ENCODE data around the gene CABLES2. TPM values are rescaled to one million over a fixed set of nuclear protein-coding genes. Genes with fewer than 3 reads are reported as not detected.

The CABLES2 gene
- polyA plus RNA-seq, 2 of the 4 experiments (the other 2 are of a cell fraction): 3.9 to 7.7 TPM

DNA sequence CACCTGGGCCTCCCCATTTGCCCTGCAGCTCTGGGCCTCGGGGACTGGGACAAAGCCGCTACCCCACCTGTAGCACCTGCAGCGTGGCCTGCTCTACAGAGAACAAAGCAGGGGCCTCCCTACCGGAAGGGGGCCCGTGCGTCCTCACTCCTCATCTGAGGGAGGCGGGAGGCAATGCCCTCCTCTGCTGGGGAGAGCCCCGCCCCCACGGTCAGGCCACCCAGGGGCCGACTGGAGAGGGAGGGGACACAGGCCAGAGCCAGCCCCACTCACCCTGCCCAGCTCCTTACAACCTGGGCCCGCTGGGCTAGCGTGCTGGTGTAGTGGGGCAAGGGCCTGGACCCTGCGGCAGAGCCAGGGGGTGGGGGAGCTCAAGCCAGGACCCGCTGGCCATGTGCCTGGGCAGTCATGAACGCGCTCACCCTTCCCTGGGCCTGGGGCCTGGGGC lies 48.0 kb downstream of the CABLES2 start (continued):
- no peak for TF ChIP-seq EHMT2 (IDR thresholded peaks at IDR 0.05; ENCODE audit: low read depth)
- TF ChIP-seq ESRRA (IDR thresholded peaks at IDR 0.05; ENCODE audit: borderline replicate concordance, low read length): no peak
- peak; percentile 74; the same call in 1 of the 2 replicates for TF ChIP-seq EHF (CRISPR knock-in tag; IDR thresholded peaks at IDR 0.05)
- TF ChIP-seq, protein P1, sequence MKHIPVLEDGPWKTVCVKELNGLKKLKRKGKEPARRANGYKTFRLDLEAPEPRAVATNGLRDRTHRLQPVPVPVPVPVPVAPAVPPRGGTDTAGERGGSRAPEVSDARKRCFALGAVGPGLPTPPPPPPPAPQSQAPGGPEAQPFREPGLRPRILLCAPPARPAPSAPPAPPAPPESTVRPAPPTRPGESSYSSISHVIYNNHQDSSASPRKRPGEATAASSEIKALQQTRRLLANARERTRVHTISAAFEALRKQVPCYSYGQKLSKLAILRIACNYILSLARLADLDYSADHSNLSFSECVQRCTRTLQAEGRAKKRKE (CRISPR knock-in tag; IDR thresholded peaks at IDR 0.05; ENCODE audit: low read depth): peak; percentile 27; the same call in 1 of the 2 replicates
- no peak for TF ChIP-seq CHD2 (IDR thresholded peaks at IDR 0.05; ENCODE audit: low read length, partially characterized antibody)
- no peak for TF ChIP-seq TFCP2L1 (CRISPR knock-in tag; IDR thresholded peaks at IDR 0.05)
- no peak for TF ChIP-seq MAZ (IDR thresholded peaks at IDR 0.05; ENCODE audit: borderline replicate concordance, low read depth, low read length)
- TF ChIP-seq, protein P2, sequence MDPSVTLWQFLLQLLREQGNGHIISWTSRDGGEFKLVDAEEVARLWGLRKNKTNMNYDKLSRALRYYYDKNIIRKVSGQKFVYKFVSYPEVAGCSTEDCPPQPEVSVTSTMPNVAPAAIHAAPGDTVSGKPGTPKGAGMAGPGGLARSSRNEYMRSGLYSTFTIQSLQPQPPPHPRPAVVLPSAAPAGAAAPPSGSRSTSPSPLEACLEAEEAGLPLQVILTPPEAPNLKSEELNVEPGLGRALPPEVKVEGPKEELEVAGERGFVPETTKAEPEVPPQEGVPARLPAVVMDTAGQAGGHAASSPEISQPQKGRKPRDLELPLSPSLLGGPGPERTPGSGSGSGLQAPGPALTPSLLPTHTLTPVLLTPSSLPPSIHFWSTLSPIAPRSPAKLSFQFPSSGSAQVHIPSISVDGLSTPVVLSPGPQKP (IDR thresholded peaks at IDR 0.05; ENCODE audit: low read depth, low read length): no peak
- TF ChIP-seq ZFP36 (IDR thresholded peaks at IDR 0.05; ENCODE audit: borderline replicate concordance, partially characterized antibody): no peak
- TF ChIP-seq PHF8 (IDR thresholded peaks at IDR 0.05; ENCODE audit: borderline replicate concordance, low read depth): no peak
- TF ChIP-seq JUN (IDR thresholded peaks at IDR 0.05): no peak
- TF ChIP-seq HOXB5 (CRISPR knock-in tag; IDR thresholded peaks at IDR 0.05): no peak; the same call in 1 of the 2 replicates
- TF ChIP-seq NR3C1 (IDR thresholded peaks at IDR 0.05): no peak
- peak; percentile 87 for TF ChIP-seq HOXB13 (CRISPR knock-in tag; IDR thresholded peaks at IDR 0.05; ENCODE audit: low read depth)
- TF ChIP-seq HOXA7 (CRISPR knock-in tag; IDR thresholded peaks at IDR 0.05): peak; percentile 85; the same call in 1 of the 2 replicates
- TF ChIP-seq CEBPB (IDR thresholded peaks at IDR 0.05): no peak
- TF ChIP-seq POLR2AphosphoS2 (conservative IDR thresholded peaks at IDR 0.05; ENCODE audit: low read length): no peak
- no peak for TF ChIP-seq TP53 (CRISPR knock-in tag; IDR thresholded peaks at IDR 0.05)
- TF ChIP-seq HEYL (CRISPR knock-in tag; IDR thresholded peaks at IDR 0.05): no peak
- TF ChIP-seq SMC3 (IDR thresholded peaks at IDR 0.05): no peak
- TF ChIP-seq, protein P3, sequence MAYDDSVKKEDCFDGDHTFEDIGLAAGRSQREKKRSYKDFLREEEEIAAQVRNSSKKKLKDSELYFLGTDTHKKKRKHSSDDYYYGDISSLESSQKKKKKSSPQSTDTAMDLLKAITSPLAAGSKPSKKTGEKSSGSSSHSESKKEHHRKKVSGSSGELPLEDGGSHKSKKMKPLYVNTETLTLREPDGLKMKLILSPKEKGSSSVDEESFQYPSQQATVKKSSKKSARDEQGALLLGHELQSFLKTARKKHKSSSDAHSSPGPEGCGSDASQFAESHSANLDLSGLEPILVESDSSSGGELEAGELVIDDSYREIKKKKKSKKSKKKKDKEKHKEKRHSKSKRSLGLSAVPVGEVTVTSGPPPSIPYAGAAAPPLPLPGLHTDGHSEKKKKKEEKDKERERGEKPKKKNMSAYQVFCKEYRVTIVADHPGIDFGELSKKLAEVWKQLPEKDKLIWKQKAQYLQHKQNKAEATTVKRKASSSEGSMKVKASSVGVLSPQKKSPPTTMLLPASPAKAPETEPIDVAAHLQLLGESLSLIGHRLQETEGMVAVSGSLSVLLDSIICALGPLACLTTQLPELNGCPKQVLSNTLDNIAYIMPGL (CRISPR knock-in tag; IDR thresholded peaks at IDR 0.05; ENCODE audit: borderline replicate concordance): no peak
- 0 out of 2 replicates have a peak, but pooled peaks have one; percentile 58 for TF ChIP-seq MYC (IDR thresholded peaks at IDR 0.05; ENCODE audit: borderline replicate concordance, low read length)
- TF ChIP-seq MAFK (IDR thresholded peaks at IDR 0.05; ENCODE audit: partially characterized antibody): no peak

DNA sequence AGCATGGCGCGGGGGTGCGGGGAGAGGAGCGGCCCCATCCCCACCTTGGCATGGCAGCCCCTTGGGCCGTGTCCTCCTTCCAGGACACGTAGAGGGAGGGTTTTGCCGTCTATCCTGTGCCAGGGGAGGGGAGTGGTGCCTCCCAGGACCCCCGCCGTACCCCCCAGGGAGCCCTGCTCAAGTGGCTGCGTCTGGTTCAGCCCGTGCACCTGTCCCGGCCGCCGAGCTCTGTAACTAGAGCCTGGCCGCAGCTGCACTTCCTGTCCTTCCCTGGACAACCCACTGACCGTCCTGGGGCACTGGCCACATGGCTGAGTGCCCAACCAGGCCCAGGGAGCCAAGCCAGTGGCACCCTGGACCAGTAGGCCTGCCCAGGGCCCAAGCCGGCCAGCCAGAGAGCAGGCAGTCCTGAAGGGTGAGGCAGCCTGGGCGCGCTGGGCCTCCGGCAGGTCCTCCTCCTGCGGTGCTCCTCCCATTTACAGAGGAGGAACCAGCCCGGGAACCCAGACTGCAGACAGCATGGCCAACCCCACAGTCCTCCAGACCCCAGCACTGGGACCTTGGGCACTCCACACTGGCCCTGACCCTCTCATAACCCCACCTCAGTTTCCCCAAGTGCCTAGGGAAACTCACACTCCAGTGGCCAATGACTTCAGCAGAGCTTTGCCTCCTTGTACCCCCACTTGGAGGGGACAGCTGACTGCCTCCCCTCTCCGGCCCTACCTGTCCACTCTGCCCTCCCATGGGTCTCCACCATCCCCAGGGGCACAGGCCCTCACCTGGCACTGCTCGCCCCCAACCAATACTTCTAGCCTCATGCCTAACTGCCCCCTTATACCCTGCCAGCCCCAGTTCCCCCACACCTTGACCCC lies 48.7 kb downstream of the CABLES2 start:
- H3K9me3 ChIP-seq: no peaks in the 10 kb centered on the region
- ATAC-seq (peak in 1 of 2 experiments; percentile 3; a peak in 3 of 6 replicates), DNase-seq (ENCODE audit: low read depth in 1 of 2, low spot score in 1 of 2) (peak in 1 of 2 experiments; percentile 77), FAIRE-seq (no peak)
- peaks cover 98% of the 10 kb centered on the region for H3K4me1 ChIP-seq
- 24% methylated on average over 13 of the region's 24 CpGs for WGBS (ENCODE audit: missing lambda C conversion rate)
- H3K27ac ChIP-seq: peak overlapping the region; percentile 97 to 99
- ChIA-PET POLR2A (interaction anchor here (0.8 to 4.9 kb wide), 5 partner anchors 8 to 56 kb away, joined by 3 to 61 read pairs (median 4); partner anchors contain the start of gene LAMA5), CTCF (interaction anchor here (0.6 to 5.5 kb wide), 9 partner anchors 8 to 231 kb away, joined by 3 to 94 read pairs (median 5); partner anchors contain the start of gene LAMA5)
- peak overlapping the region; percentile 41 for H3K4me3 ChIP-seq
- peak overlapping the region; percentile 91 for H3K4me2 ChIP-seq
- no peak for TF ChIP-seq RCOR1 (IDR thresholded peaks at IDR 0.05; ENCODE audit: low read depth, low read length)
- no peak for TF ChIP-seq RNF2 (IDR thresholded peaks at IDR 0.05; ENCODE audit: borderline replicate concordance, low read depth)
- TF ChIP-seq, protein P4, sequence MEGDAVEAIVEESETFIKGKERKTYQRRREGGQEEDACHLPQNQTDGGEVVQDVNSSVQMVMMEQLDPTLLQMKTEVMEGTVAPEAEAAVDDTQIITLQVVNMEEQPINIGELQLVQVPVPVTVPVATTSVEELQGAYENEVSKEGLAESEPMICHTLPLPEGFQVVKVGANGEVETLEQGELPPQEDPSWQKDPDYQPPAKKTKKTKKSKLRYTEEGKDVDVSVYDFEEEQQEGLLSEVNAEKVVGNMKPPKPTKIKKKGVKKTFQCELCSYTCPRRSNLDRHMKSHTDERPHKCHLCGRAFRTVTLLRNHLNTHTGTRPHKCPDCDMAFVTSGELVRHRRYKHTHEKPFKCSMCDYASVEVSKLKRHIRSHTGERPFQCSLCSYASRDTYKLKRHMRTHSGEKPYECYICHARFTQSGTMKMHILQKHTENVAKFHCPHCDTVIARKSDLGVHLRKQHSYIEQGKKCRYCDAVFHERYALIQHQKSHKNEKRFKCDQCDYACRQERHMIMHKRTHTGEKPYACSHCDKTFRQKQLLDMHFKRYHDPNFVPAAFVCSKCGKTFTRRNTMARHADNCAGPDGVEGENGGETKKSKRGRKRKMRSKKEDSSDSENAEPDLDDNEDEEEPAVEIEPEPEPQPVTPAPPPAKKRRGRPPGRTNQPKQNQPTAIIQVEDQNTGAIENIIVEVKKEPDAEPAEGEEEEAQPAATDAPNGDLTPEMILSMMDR (IDR thresholded peaks at IDR 0.05): no peak
- TF ChIP-seq MAZ (IDR thresholded peaks at IDR 0.05; ENCODE audit: borderline replicate concordance, low read depth, low read length): no peak
- TF ChIP-seq RFX5 (IDR thresholded peaks at IDR 0.05): no peak
- TF ChIP-seq, protein P5, sequence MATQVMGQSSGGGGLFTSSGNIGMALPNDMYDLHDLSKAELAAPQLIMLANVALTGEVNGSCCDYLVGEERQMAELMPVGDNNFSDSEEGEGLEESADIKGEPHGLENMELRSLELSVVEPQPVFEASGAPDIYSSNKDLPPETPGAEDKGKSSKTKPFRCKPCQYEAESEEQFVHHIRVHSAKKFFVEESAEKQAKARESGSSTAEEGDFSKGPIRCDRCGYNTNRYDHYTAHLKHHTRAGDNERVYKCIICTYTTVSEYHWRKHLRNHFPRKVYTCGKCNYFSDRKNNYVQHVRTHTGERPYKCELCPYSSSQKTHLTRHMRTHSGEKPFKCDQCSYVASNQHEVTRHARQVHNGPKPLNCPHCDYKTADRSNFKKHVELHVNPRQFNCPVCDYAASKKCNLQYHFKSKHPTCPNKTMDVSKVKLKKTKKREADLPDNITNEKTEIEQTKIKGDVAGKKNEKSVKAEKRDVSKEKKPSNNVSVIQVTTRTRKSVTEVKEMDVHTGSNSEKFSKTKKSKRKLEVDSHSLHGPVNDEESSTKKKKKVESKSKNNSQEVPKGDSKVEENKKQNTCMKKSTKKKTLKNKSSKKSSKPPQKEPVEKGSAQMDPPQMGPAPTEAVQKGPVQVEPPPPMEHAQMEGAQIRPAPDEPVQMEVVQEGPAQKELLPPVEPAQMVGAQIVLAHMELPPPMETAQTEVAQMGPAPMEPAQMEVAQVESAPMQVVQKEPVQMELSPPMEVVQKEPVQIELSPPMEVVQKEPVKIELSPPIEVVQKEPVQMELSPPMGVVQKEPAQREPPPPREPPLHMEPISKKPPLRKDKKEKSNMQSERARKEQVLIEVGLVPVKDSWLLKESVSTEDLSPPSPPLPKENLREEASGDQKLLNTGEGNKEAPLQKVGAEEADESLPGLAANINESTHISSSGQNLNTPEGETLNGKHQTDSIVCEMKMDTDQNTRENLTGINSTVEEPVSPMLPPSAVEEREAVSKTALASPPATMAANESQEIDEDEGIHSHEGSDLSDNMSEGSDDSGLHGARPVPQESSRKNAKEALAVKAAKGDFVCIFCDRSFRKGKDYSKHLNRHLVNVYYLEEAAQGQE (IDR thresholded peaks at IDR 0.05): no peak
